Gastrocnemius medialis (tissue), 4 donors: ENCODE results near the gene NUDT4.
A peak's percentile ranks its signal among the peaks of the same experiment; 100 is the strongest.

ENCODE experiments used
- POLR2A ChIP-seq, 2 donors: fragments of 450-650 bp; IDR thresholded peaks; one replicate each; pipeline ENCODE4 v1.6.1; 2017; ENCODE audit warnings: antibody characterized with exemption in 2 of 2, mild to moderate bottlenecking in 2 of 2, moderate library complexity in 2 of 2
- TF ChIP-seq, protein P1 (sequence below), 5 experiments: fragments of 450-650 bp in 3 of 5; fragments of 200-600 bp in 2 of 5; sonication (generic) in 2 of 5; IDR thresholded peaks in 4 of 5; conservative IDR thresholded peaks in 1 of 5; 1 replicate in 4 of 5; 2 replicates in 1 of 5; pipeline ENCODE4 v1.5.1; 2016 to 2019; ENCODE audit warnings: antibody characterized with exemption in 5 of 5, mild to moderate bottlenecking in 3 of 5, moderate library complexity in 3 of 5

DNA sequence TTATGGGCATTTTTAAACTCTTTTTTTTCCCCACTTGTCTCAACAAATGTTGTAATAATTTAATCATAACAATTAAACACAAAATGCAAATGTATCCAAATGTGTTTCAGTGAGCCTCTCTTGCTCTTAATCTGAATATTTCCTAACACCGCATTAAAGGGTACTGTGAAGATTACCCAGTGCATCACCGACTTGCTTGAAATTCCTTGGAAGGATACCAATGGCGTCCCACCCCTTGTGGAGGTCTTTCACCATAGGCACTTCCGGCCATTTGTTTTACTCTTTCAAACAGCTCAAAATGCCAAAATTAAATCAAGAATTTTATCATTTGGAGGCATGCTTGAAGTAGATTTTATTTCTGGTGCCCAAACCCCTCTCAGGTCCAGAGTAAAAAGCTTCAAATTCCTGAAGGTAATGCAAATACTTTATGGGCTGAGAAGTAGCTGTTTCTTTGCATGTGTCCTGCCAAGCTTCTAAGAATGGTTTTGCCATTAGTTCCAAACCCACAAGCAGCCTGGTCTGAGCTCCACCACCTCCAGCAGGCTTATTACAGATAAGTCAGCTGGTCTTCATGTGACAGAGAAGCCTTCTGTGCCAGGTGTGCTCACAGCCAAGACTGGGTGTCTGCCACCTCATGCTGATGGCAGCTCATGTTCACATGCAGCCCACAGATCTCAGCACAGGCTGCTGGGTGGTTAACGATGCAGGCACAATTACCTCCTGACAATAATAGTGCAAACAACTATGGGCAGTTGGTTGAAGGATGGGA lies 16.4 kb upstream of the NUDT4 start:
- TF ChIP-seq, protein P1, sequence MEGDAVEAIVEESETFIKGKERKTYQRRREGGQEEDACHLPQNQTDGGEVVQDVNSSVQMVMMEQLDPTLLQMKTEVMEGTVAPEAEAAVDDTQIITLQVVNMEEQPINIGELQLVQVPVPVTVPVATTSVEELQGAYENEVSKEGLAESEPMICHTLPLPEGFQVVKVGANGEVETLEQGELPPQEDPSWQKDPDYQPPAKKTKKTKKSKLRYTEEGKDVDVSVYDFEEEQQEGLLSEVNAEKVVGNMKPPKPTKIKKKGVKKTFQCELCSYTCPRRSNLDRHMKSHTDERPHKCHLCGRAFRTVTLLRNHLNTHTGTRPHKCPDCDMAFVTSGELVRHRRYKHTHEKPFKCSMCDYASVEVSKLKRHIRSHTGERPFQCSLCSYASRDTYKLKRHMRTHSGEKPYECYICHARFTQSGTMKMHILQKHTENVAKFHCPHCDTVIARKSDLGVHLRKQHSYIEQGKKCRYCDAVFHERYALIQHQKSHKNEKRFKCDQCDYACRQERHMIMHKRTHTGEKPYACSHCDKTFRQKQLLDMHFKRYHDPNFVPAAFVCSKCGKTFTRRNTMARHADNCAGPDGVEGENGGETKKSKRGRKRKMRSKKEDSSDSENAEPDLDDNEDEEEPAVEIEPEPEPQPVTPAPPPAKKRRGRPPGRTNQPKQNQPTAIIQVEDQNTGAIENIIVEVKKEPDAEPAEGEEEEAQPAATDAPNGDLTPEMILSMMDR (IDR thresholded peaks at IDR 0.05 in 4 of 5, conservative IDR thresholded peaks at IDR 0.05 in 1 of 5) = no peak
- peak in 1 of 2 donors; percentile 16 for TF ChIP-seq POLR2A (IDR thresholded peaks at IDR 0.05)
